Caco-2 (cell line): ENCODE results near the gene CDK14. TPM values are rescaled to one million over a fixed set of nuclear protein-coding genes. Genes with fewer than 3 reads are reported as not detected.
A peak's percentile ranks its signal among the peaks of the same experiment; 100 is the strongest.

Experiments
- BruUV-seq: library from RNA; stranded (reverse); fragments of 400-500 nt; replicated peaks from 2 replicates; lab custom pipeline; 2021; lab: Mats Ljungman, UMichigan
- CTCF ChIA-PET: fragments of 300-600 bp; sonication (Branson Sonifier 250); formaldehyde crosslinking; loops from one replicate; lab custom pipeline; 2022; ENCODE audit warnings: antibody characterized with exemption; lab: Charles Lee
- POLR2A ChIA-PET: fragments of 300-600 bp; sonication (Branson Sonifier 250); formaldehyde crosslinking; loops from one replicate; lab custom pipeline; 2022; ENCODE audit warnings: antibody characterized with exemption; lab: Charles Lee
- DNase-seq, 2 experiments: peaks; one replicate each; pipeline versions ENCODE4 v3.0.0 to v3.0.0-alpha.2; 2020 to 2022
- H3K27me3 ChIP-seq: replicated peaks from 2 replicates; pipeline ENCODE4 v1.6.0; 2011; ENCODE audit warnings: low read length; ENCODE audit not compliant: control insufficient read depth, insufficient read depth
- H3K36me3 ChIP-seq: 2 replicates; pipeline ENCODE4 v1.5.1; 2011; ENCODE audit warnings: low read length; ENCODE audit not compliant: control insufficient read depth, insufficient read depth
- H3K4me1 ChIP-seq: fragments of 250-450 bp; sonication (Bioruptor Pico); 2 replicates; pipeline ENCODE4 v1.5.1; 2020; ENCODE audit warnings: mild to moderate bottlenecking
- H3K4me3 ChIP-seq: 2 replicates; pipeline ENCODE4 v1.5.1; 2011; ENCODE audit warnings: low read depth, mild to moderate bottlenecking, control low read depth, low read length
- H3K9me3 ChIP-seq: fragments of 250-450 bp; sonication (Bioruptor Pico); 2 replicates; pipeline ENCODE4 v1.5.1; 2020; ENCODE audit warnings: mild to moderate bottlenecking, moderate library complexity
- H3K27ac Mint-ChIP-seq: one replicate; pipeline ENCODE4 v1.8.0; 2022; ENCODE audit warnings: mixed read lengths; ENCODE audit not compliant: unreplicated experiment
- H3K27me3 Mint-ChIP-seq: one replicate; pipeline ENCODE4 v1.8.0; 2022; ENCODE audit warnings: mixed read lengths; ENCODE audit not compliant: insufficient read depth, unreplicated experiment
- H3K36me3 Mint-ChIP-seq: one replicate; pipeline ENCODE4 v1.8.0; 2022; ENCODE audit warnings: mild to moderate bottlenecking, mixed read lengths; ENCODE audit not compliant: insufficient read depth, unreplicated experiment
- H3K4me1 Mint-ChIP-seq: one replicate; pipeline ENCODE4 v1.8.0; 2022; ENCODE audit warnings: low read depth, mixed read lengths; ENCODE audit not compliant: unreplicated experiment
- H3K4me3 Mint-ChIP-seq: one replicate; pipeline ENCODE4 v1.8.0; 2022; ENCODE audit warnings: mild to moderate bottlenecking, moderate library complexity, mixed read lengths; ENCODE audit not compliant: unreplicated experiment
- H3K9me3 Mint-ChIP-seq: one replicate; pipeline ENCODE4 v1.8.0; 2022; ENCODE audit warnings: mixed read lengths; ENCODE audit not compliant: unreplicated experiment
- intact Hi-C: fragments of 100-400 bp; cut with micrococcal nuclease; formaldehyde crosslinking; loops from one replicate; pipeline ENCODE4 v1.10.0; 2022; ENCODE audit not compliant: unreplicated experiment
- total RNA-seq: library from RNA; stranded (reverse); gene quantifications from 2 replicates; pipeline ENCODE4 v1.2.3, GENCODE V29; 2022
- TF ChIP-seq, protein P1 (sequence below), 2 experiments: fragments of 200-600 bp in 1 of 2; IDR thresholded peaks; 1 replicate in 1 of 2; 2 replicates in 1 of 2; pipeline versions ENCODE4 v1.5.1 to v1.8.0; 2011 to 2022; ENCODE audit warnings: antibody characterized with exemption in 1 of 2, control low read depth in 1 of 2, inconsistent platforms in 1 of 2, low read depth in 1 of 2, low read length in 1 of 2, mild to moderate bottlenecking in 1 of 2, moderate library complexity in 1 of 2; ENCODE audit not compliant: insufficient read depth in 1 of 2, severe bottlenecking in 1 of 2, unreplicated experiment in 1 of 2

CDK14 gene
- total RNA-seq, 1 experiment from 2014 or later, result 18.2 TPM

DNA sequence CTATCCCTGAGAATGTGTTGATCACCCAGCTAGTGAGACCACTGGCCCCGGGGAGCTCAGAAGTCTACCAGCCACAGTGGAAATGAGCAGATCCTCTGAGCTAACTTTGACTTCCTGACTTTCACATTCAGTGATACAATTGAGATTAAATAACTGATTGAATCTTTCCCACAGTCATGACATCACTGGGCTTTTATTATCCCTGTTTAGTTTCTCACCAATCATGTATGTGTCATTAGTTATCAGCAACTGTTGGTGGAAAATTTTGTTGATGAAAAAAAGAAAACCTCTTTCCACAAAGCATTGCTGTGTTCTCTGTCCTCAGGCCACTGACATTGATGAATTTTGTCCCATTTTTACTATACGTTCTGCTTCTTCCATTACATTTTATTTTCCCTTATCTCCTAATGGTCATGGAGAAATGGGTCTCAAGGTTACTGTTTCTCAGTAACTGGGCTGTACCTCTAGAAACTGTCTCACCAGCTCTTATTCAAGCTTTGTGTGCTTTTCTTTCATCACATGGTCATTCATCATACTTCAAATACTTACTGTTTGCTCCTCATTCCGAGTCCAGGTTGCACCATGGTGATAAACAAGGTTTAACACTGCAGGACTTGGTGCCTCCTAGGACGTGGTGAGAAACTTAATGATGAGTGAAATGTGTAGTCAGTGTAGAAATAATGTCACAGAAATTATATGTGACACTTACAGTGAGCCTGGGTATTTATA, 304.7 kb downstream of the CDK14 start:
- CTCF ChIA-PET, result interaction anchor here (1.0 kb wide), 1 partner anchor 28 kb away, joined by 3 read pairs; no protein-coding TSS in a partner anchor
- Mint-ChIP-seq H3K4me3 (peak overlapping the region; percentile 15), H3K9me3 (no peaks in the 10 kb centered on the region), H3K27me3 (no peaks in the 10 kb centered on the region), H3K36me3 (no peaks in the 10 kb centered on the region), H3K27ac (peak overlapping the region; percentile 20), H3K4me1 (peaks cover 17% of the 10 kb centered on the region)
- Histone ChIP-seq H3K4me1 (no peaks in the 10 kb centered on the region), H3K27me3 (no peaks in the 10 kb centered on the region), H3K36me3 (no peaks in the 10 kb centered on the region), H3K4me3 (no peak overlapping the region), H3K9me3 (no peaks in the 10 kb centered on the region)
- DNase-seq, result peak; percentile 38 to 59
- no TSS peak for BruUV-seq
- POLR2A ChIA-PET, result interaction anchor here (0.7 kb wide), 1 partner anchor 922 kb away, joined by 4 read pairs; no protein-coding TSS in a partner anchor
- TF ChIP-seq, protein P1, sequence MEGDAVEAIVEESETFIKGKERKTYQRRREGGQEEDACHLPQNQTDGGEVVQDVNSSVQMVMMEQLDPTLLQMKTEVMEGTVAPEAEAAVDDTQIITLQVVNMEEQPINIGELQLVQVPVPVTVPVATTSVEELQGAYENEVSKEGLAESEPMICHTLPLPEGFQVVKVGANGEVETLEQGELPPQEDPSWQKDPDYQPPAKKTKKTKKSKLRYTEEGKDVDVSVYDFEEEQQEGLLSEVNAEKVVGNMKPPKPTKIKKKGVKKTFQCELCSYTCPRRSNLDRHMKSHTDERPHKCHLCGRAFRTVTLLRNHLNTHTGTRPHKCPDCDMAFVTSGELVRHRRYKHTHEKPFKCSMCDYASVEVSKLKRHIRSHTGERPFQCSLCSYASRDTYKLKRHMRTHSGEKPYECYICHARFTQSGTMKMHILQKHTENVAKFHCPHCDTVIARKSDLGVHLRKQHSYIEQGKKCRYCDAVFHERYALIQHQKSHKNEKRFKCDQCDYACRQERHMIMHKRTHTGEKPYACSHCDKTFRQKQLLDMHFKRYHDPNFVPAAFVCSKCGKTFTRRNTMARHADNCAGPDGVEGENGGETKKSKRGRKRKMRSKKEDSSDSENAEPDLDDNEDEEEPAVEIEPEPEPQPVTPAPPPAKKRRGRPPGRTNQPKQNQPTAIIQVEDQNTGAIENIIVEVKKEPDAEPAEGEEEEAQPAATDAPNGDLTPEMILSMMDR (IDR thresholded peaks at IDR 0.05; ENCODE audit: insufficient read depth in 1 of 2, low read depth in 1 of 2, low read length in 1 of 2, severe bottlenecking in 1 of 2, unreplicated experiment in 1 of 2), result no peak
- intact Hi-C loops, result loop anchor here (1.0 to 10.0 kb wide), 2 partner anchors 28 to 186 kb away; no protein-coding TSS in a partner anchor

DNA sequence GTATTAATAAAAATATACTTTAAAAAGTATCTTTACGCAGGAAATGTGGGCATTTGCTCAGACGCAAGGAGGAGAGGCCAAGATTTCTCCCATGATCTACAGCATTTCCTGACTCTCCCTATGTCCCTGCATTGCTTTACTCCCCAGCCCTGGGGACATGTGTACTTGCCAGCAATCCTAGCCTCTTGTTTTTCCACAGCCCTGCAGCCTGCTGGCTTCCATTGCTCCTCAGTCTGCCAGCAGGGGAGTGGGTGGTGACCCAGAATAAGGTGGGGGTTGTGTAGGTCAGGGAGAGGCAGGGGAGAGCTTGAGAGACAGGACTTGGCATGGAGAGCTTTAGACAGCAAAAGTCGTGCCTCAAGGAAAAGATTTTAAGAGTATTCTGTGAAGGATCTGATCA, 307.7 kb downstream of the CDK14 start:
- intact Hi-C loops, result loop anchor here (10.0 kb wide), 1 partner anchor 189 kb away; no protein-coding TSS in a partner anchor
- ChIA-PET CTCF (no interaction called here), POLR2A (no interaction called here)
- peaks cover 17% of the 10 kb centered on the region for H3K4me1 Mint-ChIP-seq
- Histone ChIP-seq H3K36me3 (no peaks in the 10 kb centered on the region), H3K4me3 (no peak overlapping the region), H3K27me3 (no peaks in the 10 kb centered on the region), H3K4me1 (no peaks in the 10 kb centered on the region), H3K9me3 (no peaks in the 10 kb centered on the region)
- BruUV-seq, result no TSS peak
- H3K4me3 Mint-ChIP-seq, result no peak overlapping the region
- no peaks in the 10 kb centered on the region for H3K9me3 Mint-ChIP-seq
- DNase-seq, result no peak
- no peaks in the 10 kb centered on the region for H3K36me3 Mint-ChIP-seq
- TF ChIP-seq, protein P1 (IDR thresholded peaks at IDR 0.05; ENCODE audit: insufficient read depth in 1 of 2, low read depth in 1 of 2, low read length in 1 of 2, severe bottlenecking in 1 of 2, unreplicated experiment in 1 of 2), result no peak
- H3K27ac Mint-ChIP-seq, result peak overlapping the region; percentile 55
- no peaks in the 10 kb centered on the region for H3K27me3 Mint-ChIP-seq

DNA sequence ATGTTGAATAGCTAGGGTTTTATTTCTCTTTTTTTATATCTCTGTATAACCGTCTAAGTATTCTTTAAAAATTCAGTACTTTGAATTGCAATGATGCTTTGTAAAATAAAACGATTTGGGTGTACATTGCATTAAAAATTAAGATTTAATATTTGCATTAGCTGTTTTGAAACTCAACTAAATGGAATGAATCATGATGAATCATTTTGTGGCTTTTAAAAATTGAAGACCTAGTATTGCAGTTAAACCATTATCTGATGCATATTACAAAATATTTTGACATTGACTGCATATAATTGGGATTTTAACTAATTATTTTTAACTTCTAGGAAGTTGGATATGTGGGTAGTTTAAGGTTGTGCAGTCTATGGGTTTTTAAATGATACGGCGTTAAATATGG, 314.0 kb downstream of the CDK14 start:
- Histone ChIP-seq H3K27me3 (no peaks in the 10 kb centered on the region), H3K4me3 (no peak overlapping the region), H3K9me3 (no peaks in the 10 kb centered on the region), H3K4me1 (no peaks in the 10 kb centered on the region), H3K36me3 (no peaks in the 10 kb centered on the region)
- POLR2A ChIA-PET, result no interaction called here
- peaks cover 2% of the 10 kb centered on the region for H3K4me1 Mint-ChIP-seq
- no peak overlapping the region for H3K4me3 Mint-ChIP-seq
- no peak for DNase-seq
- TF ChIP-seq, protein P1 (IDR thresholded peaks at IDR 0.05; ENCODE audit: insufficient read depth in 1 of 2, low read depth in 1 of 2, low read length in 1 of 2, severe bottlenecking in 1 of 2, unreplicated experiment in 1 of 2), result no peak
- no peaks in the 10 kb centered on the region for H3K27me3 Mint-ChIP-seq
- no peaks in the 10 kb centered on the region for H3K36me3 Mint-ChIP-seq
- no peak overlapping the region for H3K27ac Mint-ChIP-seq
- CTCF ChIA-PET, result interaction anchor here (0.6 kb wide), 1 partner anchor 18 kb away, joined by 3 read pairs; no protein-coding TSS in a partner anchor
- no TSS peak for BruUV-seq
- intact Hi-C loops, result no loop called here
- no peaks in the 10 kb centered on the region for H3K9me3 Mint-ChIP-seq
